OCI-LY3 (cell line): ENCODE results near the gene SYT5.

Source experiments
- H2AFZ ChIP-seq: fragments of 200-600, 300-600 bp; shearing (Covaris generic); 2 replicates; pipeline ENCODE4 v1.6.0; 2014; ENCODE audit warnings: antibody characterized with exemption, low read depth, low read length
- H3K27ac ChIP-seq: fragments of 200-600, 300-600 bp; sonication (generic); 2 replicates; pipeline ENCODE4 v1.5.1; 2014; ENCODE audit warnings: mild to moderate bottlenecking, low read length, moderate library complexity, mixed read lengths
- H3K27me3 ChIP-seq: fragments of 200-600, 300-600 bp; sonication (generic); 2 replicates; pipeline ENCODE4 v1.6.1; 2014; ENCODE audit warnings: low read depth, low read length, mixed read lengths
- H3K36me3 ChIP-seq: fragments of 200-600, 300-600 bp; sonication (generic); replicated peaks from 2 replicates; pipeline ENCODE3; 2014; ENCODE audit warnings: low read depth, low read length, mixed read lengths
- H3K4me1 ChIP-seq: fragments of 300-600, 200-600 bp; sonication (generic); 2 replicates; pipeline ENCODE4 v1.6.1; 2014; ENCODE audit warnings: low read length, mixed read lengths
- H3K4me2 ChIP-seq: fragments of 200-600, 300-600 bp; sonication (generic); 2 replicates; pipeline ENCODE4 v1.6.1; 2014; ENCODE audit warnings: low read length, mixed read lengths
- H3K4me3 ChIP-seq: fragments of 300-600, 200-600 bp; sonication (generic); 2 replicates; pipeline ENCODE4 v1.5.1; 2014; ENCODE audit warnings: antibody characterized with exemption, mild to moderate bottlenecking, low read length, moderate library complexity
- H3K79me2 ChIP-seq: fragments of 300-600, 200-600 bp; shearing (Covaris generic); 2 replicates; pipeline ENCODE4 v1.6.1; 2014; ENCODE audit warnings: mild to moderate bottlenecking, low read length, mixed read lengths
- H3K9ac ChIP-seq: fragments of 300-600, 200-600 bp; shearing (Covaris generic); 2 replicates; pipeline ENCODE4 v1.6.0; 2014; ENCODE audit warnings: mild to moderate bottlenecking, low read length, moderate library complexity
- H3K9me3 ChIP-seq: fragments of 200-600, 300-600 bp; shearing (Covaris generic); 2 replicates; pipeline ENCODE4 v1.6.1; 2014; ENCODE audit warnings: low read length, mixed read lengths; ENCODE audit not compliant: insufficient read depth
- H4K20me1 ChIP-seq: fragments of 200-600, 300-600 bp; sonication (generic); 2 replicates; pipeline ENCODE4 v1.6.1; 2016; ENCODE audit warnings: low read length, mixed read lengths; ENCODE audit not compliant: insufficient read depth
- EZH2phosphoT487 ChIP-seq: fragments of 200-600 bp; shearing (Covaris generic); IDR thresholded peaks from 2 replicates; pipeline ENCODE4 v1.6.1; 2018; ENCODE audit warnings: antibody characterized with exemption, mixed run types, low read depth
- TF ChIP-seq, protein P1 (sequence below): fragments of 200-600, 300-600 bp; sonication (generic); IDR thresholded peaks from 2 replicates; pipeline ENCODE4 v1.5.1; 2014; ENCODE audit warnings: antibody characterized with exemption, low read length, low read depth

The SYT5 gene

DNA sequence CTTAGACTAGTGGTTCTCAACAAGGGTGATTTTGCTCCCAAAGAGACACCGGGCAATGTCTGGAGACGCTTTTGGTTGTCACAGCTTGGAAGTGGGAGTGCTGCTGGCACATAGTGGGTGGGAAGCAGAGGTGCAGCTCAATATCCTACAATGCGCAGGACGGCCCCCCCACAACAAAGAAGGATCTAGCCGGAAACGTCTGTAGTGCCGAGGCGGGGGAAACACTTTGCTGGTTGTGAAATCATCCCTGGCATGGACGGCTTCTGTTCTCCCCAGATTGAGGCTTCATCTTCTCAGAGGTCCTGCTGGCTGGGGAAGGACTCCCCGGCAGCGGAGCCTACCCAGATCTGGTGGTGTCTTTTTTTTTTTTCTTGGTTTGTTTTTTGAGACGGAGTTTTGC is 13.4 kb upstream of the SYT5 start:
- TF ChIP-seq EZH2phosphoT487: no peak
- TF ChIP-seq, protein P1, sequence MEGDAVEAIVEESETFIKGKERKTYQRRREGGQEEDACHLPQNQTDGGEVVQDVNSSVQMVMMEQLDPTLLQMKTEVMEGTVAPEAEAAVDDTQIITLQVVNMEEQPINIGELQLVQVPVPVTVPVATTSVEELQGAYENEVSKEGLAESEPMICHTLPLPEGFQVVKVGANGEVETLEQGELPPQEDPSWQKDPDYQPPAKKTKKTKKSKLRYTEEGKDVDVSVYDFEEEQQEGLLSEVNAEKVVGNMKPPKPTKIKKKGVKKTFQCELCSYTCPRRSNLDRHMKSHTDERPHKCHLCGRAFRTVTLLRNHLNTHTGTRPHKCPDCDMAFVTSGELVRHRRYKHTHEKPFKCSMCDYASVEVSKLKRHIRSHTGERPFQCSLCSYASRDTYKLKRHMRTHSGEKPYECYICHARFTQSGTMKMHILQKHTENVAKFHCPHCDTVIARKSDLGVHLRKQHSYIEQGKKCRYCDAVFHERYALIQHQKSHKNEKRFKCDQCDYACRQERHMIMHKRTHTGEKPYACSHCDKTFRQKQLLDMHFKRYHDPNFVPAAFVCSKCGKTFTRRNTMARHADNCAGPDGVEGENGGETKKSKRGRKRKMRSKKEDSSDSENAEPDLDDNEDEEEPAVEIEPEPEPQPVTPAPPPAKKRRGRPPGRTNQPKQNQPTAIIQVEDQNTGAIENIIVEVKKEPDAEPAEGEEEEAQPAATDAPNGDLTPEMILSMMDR: no peak
- H2AFZ ChIP-seq: no peak overlapping the region
- H3K9me3 ChIP-seq: no peaks in the 10 kb centered on the region
- H3K79me2 ChIP-seq: no peaks in the 10 kb centered on the region
- H3K9ac ChIP-seq: no peak overlapping the region
- 0 out of 2 replicates have a peak, but pooled peaks cover 3% of the 10 kb centered on the region for H3K27me3 ChIP-seq
- no peaks in the 10 kb centered on the region for H3K36me3 ChIP-seq
- no peak overlapping the region for H3K27ac ChIP-seq
- H3K4me3 ChIP-seq: no peak overlapping the region
- no peaks in the 10 kb centered on the region for H3K4me1 ChIP-seq
- no peak overlapping the region for H3K4me2 ChIP-seq
- H4K20me1 ChIP-seq: no peaks in the 10 kb centered on the region

DNA sequence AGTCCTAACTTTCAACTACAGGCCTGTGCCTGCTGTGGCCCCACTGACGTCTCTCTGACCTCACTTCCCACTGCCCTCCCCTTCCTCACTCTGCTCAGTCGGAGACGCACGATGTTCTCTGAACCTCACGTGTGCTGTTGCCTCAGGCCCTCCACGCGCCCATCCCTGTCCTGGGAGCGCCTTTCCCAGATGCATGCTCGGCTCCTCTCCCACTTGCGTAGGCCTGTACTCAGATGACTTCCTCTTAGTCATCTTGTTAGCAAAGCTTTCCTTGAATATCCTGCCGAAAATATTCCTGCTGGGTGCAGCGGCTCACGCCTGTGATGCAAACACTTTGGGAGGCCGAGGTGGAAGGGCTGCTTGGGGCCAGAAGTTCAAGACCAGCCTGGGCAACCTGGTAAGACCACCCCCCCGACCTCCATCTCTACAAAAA is 9.3 kb upstream of the SYT5 start:
- Histone ChIP-seq H3K27me3 (peaks cover 6% of the 10 kb centered on the region; the same call in 1 of the 2 replicates), H3K9me3 (no peaks in the 10 kb centered on the region), H3K79me2 (no peaks in the 10 kb centered on the region), H3K4me1 (no peaks in the 10 kb centered on the region), H4K20me1 (no peaks in the 10 kb centered on the region), H3K4me2 (no peak overlapping the region), H3K9ac (no peak overlapping the region), H3K27ac (no peak overlapping the region), H2AFZ (no peak overlapping the region), H3K4me3 (no peak overlapping the region), H3K36me3 (no peaks in the 10 kb centered on the region)
- TF ChIP-seq EZH2phosphoT487: no peak
- TF ChIP-seq, protein P1: no peak

DNA sequence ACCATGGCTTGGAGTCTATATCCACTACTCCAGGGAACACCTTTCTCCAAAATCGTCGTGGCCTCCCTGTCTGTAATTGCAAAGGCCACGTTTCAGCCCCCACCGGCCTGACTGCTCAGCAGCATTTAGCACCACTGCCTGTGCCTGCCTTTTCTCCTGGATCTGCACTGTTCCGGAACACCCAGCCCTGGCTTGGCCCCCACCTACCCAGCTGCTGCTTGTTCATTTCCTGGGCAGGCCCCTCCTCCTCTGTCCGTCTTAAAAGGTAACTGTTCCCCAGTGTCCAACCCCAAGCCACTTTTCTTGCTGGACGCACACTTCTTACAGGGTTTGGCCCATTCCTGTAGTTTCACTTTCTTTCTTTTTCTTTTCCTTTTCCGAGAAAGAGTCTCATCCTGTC is 8.5 kb upstream of the SYT5 start:
- no peaks in the 10 kb centered on the region for H3K79me2 ChIP-seq
- no peaks in the 10 kb centered on the region for H4K20me1 ChIP-seq
- H3K36me3 ChIP-seq: no peaks in the 10 kb centered on the region
- no peaks in the 10 kb centered on the region for H3K4me1 ChIP-seq
- H2AFZ ChIP-seq: no peak overlapping the region
- H3K9me3 ChIP-seq: no peaks in the 10 kb centered on the region
- no peak overlapping the region for H3K4me3 ChIP-seq
- no peak overlapping the region for H3K27ac ChIP-seq
- H3K27me3 ChIP-seq: peaks cover 4% of the 10 kb centered on the region; the same call in 1 of the 2 replicates
- TF ChIP-seq, protein P1: no peak
- no peak for TF ChIP-seq EZH2phosphoT487
- no peak overlapping the region for H3K4me2 ChIP-seq
- H3K9ac ChIP-seq: no peak overlapping the region

DNA sequence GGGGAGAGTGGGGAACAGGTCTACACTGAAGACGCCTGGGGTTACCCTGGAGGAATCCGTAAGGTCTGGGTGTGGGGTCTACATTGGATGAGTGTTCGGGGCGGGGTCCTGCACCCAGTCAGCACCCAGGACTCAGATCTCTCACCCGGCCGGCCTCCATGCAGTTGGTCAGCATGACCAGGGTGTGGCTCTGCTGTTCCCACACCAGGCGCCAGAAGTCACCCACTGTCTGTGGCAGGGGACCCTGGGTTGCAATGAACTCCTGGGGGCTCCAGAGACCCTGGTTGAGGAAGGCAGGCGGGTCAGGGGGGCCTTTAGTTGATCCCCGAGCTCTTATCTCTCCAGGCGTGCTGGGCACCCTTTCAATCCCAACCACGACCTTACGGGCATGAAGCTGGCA is 6.0 kb upstream of the SYT5 start:
- Histone ChIP-seq H4K20me1 (no peaks in the 10 kb centered on the region), H3K27ac (no peak overlapping the region), H3K4me2 (no peak overlapping the region), H3K27me3 (peaks cover 7% of the 10 kb centered on the region; the same call in 1 of the 2 replicates), H2AFZ (no peak overlapping the region), H3K9me3 (no peaks in the 10 kb centered on the region), H3K36me3 (no peaks in the 10 kb centered on the region), H3K4me3 (no peak overlapping the region), H3K4me1 (no peaks in the 10 kb centered on the region), H3K9ac (no peak overlapping the region), H3K79me2 (no peaks in the 10 kb centered on the region)
- TF ChIP-seq, protein P1: no peak
- no peak for TF ChIP-seq EZH2phosphoT487
